ENCODE data around the gene RC3H1. TPM values are rescaled to one million over a fixed set of nuclear protein-coding genes. Genes with fewer than 3 reads are reported as not detected.

Gene RC3H1
- 26.3 TPM for total RNA-seq

GRCh38 chr1:174022080-174022975, at the start of gene RC3H1:
Gene RC3H1 (minus strand): TSS chr1:174022357. CDS start chr1:173992985, 29,372 bp downstream.

GRCh38 chr1:173917149-173917548, 105.0 kb downstream of the RC3H1 start, which contains the start of gene SERPINC1:
Gene SERPINC1 (minus strand): TSS chr1:173917327. CDS start chr1:173917259, 68 bp downstream.

Small RNAs within 50 kb of the gene (small RNA-seq; reads per million reads assigned to genes)
- gene RNA5SP67 (ENCODE audit: low replicate concordance) (not detected), gene RNA5SP68 (ENCODE audit: low replicate concordance) (not detected)

Other genes starting within 250 kb of the RC3H1 start
- gene DARS2, start 197.7 kb downstream of the RC3H1 start, total RNA-seq, result 18.0 TPM
- 9.8 TPM for gene CENPL, start 197.5 kb downstream of the RC3H1 start, total RNA-seq
- gene GAS5, start 154.4 kb downstream of the RC3H1 start, total RNA-seq, result 263 TPM
- 24.8 TPM for gene ZBTB37, start 154.0 kb downstream of the RC3H1 start, total RNA-seq
- not detected for gene SERPINC1, start 105.0 kb downstream of the RC3H1 start, total RNA-seq
- 59.7 TPM for gene RABGAP1L, start 137.2 kb upstream of the RC3H1 start, total RNA-seq

All from metanephros (tissue), 2 donors.